ENCODE data around the gene HGS.
"Not testable (repeated sequence)": the region's sequence is repeated elsewhere in the genome, so short reads cannot be mapped to it uniquely, and the experiment has no call there.

The HGS gene

GRCh38 chr17:81722184-81723120 is 38.6 kb downstream of the HGS start:
- DNase-seq, result peak; percentile 41

GRCh38 chr17:81723651-81724209 is 39.9 kb downstream of the HGS start:
- no peak for DNase-seq

- DNase-seq, result no peak
Observed at GRCh38 chr17:81725439-81725838, 41.6 kb downstream of the HGS start.

DNA sequence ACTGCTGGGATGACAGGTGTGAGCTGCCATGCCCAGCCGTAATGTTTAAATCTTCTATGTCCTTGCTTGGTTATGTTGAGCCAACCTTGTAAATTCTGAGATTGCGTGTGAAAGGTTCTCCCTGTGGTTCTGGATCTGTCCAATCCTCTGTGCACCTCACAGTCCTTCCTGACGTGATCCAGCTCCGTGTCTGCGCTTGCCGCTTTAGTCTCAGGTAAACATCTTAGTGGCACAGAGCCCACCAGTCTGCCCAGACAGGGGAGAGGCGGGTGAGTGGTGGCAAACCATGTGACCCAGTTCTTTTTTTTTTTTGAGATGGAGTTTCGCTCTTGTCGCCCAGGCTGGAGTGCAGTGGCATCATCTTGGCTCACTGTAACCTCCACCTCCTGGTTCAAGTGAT is 42.2 kb downstream of the HGS start:
- DNase-seq, result no peak

- no peak for DNase-seq
Observed at GRCh38 chr17:81727324-81728031, 43.7 kb downstream of the HGS start.

DNA sequence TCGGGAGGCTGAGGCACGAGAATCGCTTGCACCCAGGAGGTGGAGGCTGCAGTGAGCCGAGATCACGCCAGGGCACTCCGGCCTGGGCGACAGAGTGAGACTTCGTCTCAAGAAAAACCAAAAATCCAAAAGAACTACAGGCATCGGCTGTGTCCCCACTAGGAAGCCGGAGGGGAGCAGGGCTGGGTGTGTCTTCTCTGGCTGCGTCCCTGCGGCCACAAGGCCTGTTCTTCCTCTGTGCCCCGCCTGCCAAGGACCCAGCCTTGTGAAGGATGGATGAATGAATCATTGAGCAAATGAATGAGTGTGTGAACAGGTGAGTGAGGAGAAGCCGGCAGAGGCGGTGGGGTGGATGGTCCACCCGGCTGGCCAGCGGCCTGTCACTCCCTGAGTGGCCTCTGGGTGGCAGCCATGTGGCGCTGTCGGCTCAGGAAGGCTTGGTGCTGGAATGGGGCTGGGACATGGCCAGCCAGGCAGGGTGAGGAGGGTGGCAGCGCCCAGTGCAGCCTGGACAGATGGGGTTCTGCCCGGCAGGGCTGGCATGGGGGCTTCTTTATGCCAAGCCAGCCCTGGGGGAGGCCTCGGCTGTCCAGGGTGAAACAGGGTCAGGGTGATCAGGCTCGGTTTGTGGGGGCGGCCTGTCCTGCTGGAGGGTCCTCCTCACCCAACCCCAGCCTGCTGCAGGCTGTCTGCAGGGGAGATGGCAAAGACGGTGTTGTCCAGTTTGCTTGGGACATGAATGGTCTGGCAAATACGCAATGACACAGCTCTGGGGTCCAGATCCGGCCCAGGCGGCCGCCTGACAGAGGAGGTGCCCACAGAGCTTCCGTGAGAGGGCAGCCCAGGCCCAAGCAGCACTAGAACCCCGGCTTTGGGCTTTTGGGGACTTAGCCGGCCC is 49.9 kb downstream of the HGS start:
- peak; percentile 64 for DNase-seq

GRCh38 chr17:81734405-81735263 is 50.8 kb downstream of the HGS start:
- DNase-seq, result no peak

DNA sequence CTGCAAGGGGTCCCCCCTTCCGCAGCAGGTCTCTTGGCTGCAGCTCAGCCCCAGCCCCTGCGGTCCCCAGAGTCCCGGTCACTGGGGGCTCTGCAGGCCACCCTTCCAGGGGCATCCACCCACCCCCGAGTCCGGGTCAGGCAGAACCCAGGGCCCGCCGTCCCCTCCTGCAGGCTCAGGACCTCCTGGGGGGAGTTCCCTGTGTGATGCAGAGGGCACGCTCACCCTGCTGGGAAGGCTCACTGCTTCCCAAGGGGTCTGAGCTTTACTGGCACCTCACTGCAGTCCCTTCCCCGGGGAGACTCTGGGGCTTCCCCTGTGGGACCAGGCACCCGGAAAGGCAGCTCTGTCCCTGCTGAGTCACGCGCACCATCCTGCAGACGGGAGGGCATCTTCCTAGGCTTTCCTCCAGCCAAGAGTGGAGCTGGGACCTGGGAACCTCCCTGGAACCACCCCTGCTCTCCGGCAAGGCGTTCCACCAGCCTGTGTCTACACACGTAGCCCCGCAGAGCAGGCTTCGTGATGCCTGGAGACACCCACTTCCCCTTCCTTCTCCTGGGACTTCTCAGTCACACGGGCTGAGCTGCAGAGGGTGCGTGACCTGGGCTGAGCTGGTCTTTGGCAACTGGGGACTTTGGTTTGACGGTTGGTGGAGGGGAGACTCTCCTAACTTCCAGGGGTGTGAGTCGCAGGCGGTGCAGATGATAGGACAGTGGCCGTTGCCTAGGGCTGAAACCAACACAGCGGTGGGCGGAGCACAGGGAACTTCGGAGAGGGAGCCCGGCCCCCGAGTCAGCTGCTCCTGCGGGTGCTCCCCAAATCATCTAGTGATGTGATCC is 51.7 kb downstream of the HGS start:
- DNase-seq, result peak; percentile 20

GRCh38 chr17:81737947-81738800 is 54.4 kb downstream of the HGS start:
- DNase-seq, result no peak

- DNase-seq, result no peak
Observed at GRCh38 chr17:81738801-81739393, 55.1 kb downstream of the HGS start.

DNA sequence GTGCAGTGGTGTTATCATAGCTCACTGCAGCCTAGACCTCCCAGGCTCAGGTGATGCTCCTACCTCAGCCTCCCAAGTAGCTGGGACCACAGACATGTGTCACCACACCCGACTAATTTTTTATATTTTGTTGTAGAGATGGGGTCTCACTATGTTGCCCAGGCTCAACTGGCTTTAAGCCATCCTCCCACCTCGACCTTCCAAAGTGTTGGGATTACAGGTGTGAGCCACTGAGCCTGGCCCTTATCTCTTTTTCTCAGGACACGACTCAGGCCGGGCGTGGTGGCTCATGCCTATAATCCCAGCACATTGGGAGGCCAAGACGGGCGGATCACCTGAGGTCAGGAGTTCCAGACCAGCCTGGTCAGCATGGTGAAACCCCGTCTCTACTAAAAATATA is 55.8 kb downstream of the HGS start:
- DNase-seq, result not testable (repeated sequence)

GRCh38 chr17:81740395-81740961 is 56.7 kb downstream of the HGS start:
- no peak for DNase-seq

DNA sequence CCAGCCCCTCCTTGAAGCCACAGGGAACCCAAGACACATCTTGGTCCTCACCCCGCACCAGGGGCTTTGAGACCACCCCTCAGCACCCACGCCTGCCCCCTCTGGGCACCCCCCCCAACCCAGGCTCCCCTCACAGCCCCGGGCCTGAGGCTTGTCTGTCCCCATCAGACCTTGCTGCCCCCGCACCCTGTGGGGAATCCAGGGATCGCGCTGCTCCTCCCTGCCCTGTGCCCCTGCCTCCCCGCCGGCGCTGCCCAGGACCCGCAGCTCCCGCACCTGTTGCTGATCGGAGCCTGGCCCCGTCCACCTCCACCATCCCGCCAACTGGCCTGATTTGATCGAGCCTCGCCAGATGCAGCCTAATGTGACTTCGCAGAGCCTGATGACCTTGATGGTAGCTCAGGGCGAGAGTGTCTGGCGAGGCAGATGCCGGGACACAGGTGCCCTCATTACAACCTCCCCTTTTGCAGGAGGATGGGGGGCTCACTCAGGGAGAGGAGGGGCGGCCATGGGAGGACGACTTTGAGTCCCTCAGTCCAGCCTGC is 57.3 kb downstream of the HGS start:
- DNase-seq, result no peak

DNA sequence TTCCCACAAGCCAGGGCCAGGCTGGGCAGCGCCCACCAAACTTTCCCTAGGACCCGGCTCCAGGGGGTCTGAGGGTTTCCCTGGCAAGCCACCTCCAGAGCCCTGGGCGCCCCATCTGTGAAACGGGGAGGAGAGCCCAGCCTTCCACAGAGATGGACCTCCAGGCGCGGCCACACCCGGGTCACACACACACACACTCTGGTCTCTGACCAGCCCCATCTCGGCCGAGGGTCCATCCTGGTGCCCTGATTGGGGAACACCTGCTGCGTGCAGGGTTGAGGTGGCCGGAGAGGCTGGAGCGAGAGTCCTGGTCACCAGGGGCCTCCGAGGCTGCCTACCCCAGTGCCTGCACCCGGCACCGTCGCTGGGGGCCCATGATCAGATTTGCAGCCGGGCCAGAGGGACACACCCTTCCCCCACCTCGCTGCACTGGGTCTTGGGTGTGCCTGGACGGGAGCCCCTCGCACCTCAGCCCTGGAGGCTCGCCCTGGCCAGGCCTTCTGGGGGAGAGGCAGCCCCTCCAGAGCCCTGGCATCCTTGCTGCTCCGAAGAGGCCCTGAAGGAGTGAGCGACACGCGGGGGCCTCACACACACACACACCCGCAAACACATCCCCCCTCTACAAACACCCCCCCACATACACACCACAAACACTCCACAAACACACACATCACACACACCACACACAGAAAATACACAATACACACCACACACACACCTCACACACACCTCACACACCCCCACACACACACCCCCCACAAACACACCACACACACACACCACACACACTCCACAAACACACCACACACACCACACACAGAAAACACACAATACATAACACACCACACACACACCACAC is 58.0 kb downstream of the HGS start:
- DNase-seq, result no peak

Measured in fibroblast of upper back skin (primary cell).